GM23338 (cell line): ENCODE measurements around the gene KRT75. TPM values are rescaled to one million over a fixed set of nuclear protein-coding genes. Genes with fewer than 3 reads are reported as not detected.

Experiments
- ATAC-seq: fragments of 200-7000 bp; cut with Tn5 transposase; 3 replicates; pipeline ENCODE4 v1.9.1; 2020
- DNase-seq: peaks from one replicate; pipeline ENCODE4 v3.0.0-alpha.2; 2015; ENCODE audit warnings: low spot score
- H2AFZ ChIP-seq: fragments of 200-600 bp; sonication (generic); 2 replicates; pipeline ENCODE4 v1.8.0; 2016; ENCODE audit warnings: antibody characterized with exemption, mild to moderate bottlenecking, moderate library complexity
- H3F3A ChIP-seq: fragments of 200-600 bp; sonication (generic); replicated peaks from 2 replicates; pipeline ENCODE4 v1.8.0; 2017; ENCODE audit warnings: antibody characterized with exemption, mixed run types, low read depth
- H3K27ac ChIP-seq: fragments of 200-600 bp; sonication (generic); 2 replicates; pipeline ENCODE4 v1.6.1; 2016; ENCODE audit warnings: low read depth
- H3K27me3 ChIP-seq: fragments of 200-600 bp; sonication (generic); 2 replicates; pipeline ENCODE4 v1.8.0; 2016; ENCODE audit warnings: mild to moderate bottlenecking, mixed run types, moderate library complexity; ENCODE audit not compliant: insufficient read depth
- H3K36me3 ChIP-seq: fragments of 200-600 bp; sonication (generic); 2 replicates; pipeline ENCODE4 v1.8.0; 2016; ENCODE audit warnings: mild to moderate bottlenecking; ENCODE audit not compliant: insufficient read depth
- H3K4me1 ChIP-seq: fragments of 200-600 bp; sonication (generic); 2 replicates; pipeline ENCODE4 v1.8.0; 2016; ENCODE audit warnings: mild to moderate bottlenecking, moderate library complexity; ENCODE audit not compliant: insufficient read depth
- H3K4me2 ChIP-seq: fragments of 200-600 bp; sonication (generic); 2 replicates; pipeline ENCODE4 v1.7.1; 2017; ENCODE audit warnings: mixed run types
- H3K4me3 ChIP-seq: fragments of 200-600 bp; sonication (generic); 2 replicates; pipeline ENCODE4 v1.6.1; 2016; ENCODE audit warnings: mixed run types
- H3K79me2 ChIP-seq: fragments of 200-600 bp; sonication (generic); replicated peaks from 2 replicates; pipeline ENCODE4 v1.8.0; 2017; ENCODE audit warnings: mild to moderate bottlenecking; ENCODE audit not compliant: insufficient read depth
- H3K9me2 ChIP-seq: fragments of 200-600 bp; sonication (generic); 2 replicates; pipeline ENCODE4 v1.8.0; 2017; ENCODE audit not compliant: insufficient read depth
- H4K20me1 ChIP-seq: fragments of 200-600 bp; sonication (generic); replicated peaks from 2 replicates; pipeline ENCODE4 v1.8.0; 2017; ENCODE audit warnings: mild to moderate bottlenecking; ENCODE audit not compliant: insufficient read depth
- H3K27ac Mint-ChIP-seq: 2 replicates; pipeline ENCODE4 v1.8.0; 2020; ENCODE audit warnings: inconsistent platforms, mild to moderate bottlenecking, moderate library complexity, mixed read lengths
- H3K27me3 Mint-ChIP-seq: 3 replicates; pipeline ENCODE4 v1.8.0; 2022; ENCODE audit warnings: low read depth, mild to moderate bottlenecking, moderate library complexity, mixed read lengths, inconsistent platforms; ENCODE audit not compliant: insufficient read depth, poor library complexity
- H3K36me3 Mint-ChIP-seq: 3 replicates; pipeline ENCODE4 v1.8.0; 2021; ENCODE audit warnings: low read depth, mild to moderate bottlenecking, inconsistent platforms, moderate library complexity, mixed read lengths
- H3K4me1 Mint-ChIP-seq: 3 replicates; pipeline ENCODE4 v1.8.0; 2020; ENCODE audit warnings: mild to moderate bottlenecking, inconsistent platforms, mixed read lengths
- H3K4me3 Mint-ChIP-seq: 3 replicates; pipeline ENCODE4 v1.8.0; 2021; ENCODE audit warnings: moderate library complexity, mild to moderate bottlenecking, inconsistent platforms, mixed read lengths
- H3K9me3 Mint-ChIP-seq: 3 replicates; pipeline ENCODE4 v1.8.0; 2020; ENCODE audit warnings: moderate library complexity, mild to moderate bottlenecking, inconsistent platforms, mixed read lengths
- EZH2 ChIP-seq: fragments of 200-600 bp; sonication (generic); IDR thresholded peaks from one replicate; pipeline ENCODE4 v1.8.0; 2017; ENCODE audit warnings: antibody characterized with exemption, mild to moderate bottlenecking, low read depth; ENCODE audit not compliant: unreplicated experiment
- EZH2phosphoT487 ChIP-seq: fragments of 200-600 bp; sonication (generic); IDR thresholded peaks from one replicate; pipeline ENCODE4 v1.8.1; 2018; ENCODE audit warnings: antibody characterized with exemption; ENCODE audit not compliant: unreplicated experiment
- NANOG ChIP-seq: IDR thresholded peaks from 2 replicates; pipeline ENCODE4 v1.6.1; 2016; ENCODE audit warnings: antibody characterized with exemption, borderline replicate concordance
- POLR2AphosphoS5 ChIP-seq: IDR thresholded peaks from 2 replicates; pipeline ENCODE4 v1.6.1; 2016; ENCODE audit warnings: antibody characterized with exemption, low read depth
- STAT1 ChIP-seq: IDR thresholded peaks from one replicate; pipeline ENCODE4 v1.6.1; 2016; ENCODE audit warnings: antibody characterized with exemption; ENCODE audit not compliant: unreplicated experiment
- ZNF331 ChIP-seq: fragments of 250-450 bp; sonication (Bioruptor Pico); IDR thresholded peaks from 2 replicates; pipeline ENCODE4 v1.5.0; 2020; ENCODE audit warnings: low read depth, mild to moderate bottlenecking, moderate library complexity
- ZNF462 ChIP-seq: fragments of 250-450 bp; sonication (Bioruptor Pico); IDR thresholded peaks from 2 replicates; pipeline ENCODE4 v1.5.0; 2020; ENCODE audit warnings: mild to moderate bottlenecking, moderate library complexity
- polyA plus RNA-seq: library from polyadenylated mRNA; unstranded; fragments of >200 nt; fragmentation: Nextera tagmentation; extraction: Ambion mirVana; gene quantifications from 2 replicates; pipeline ENCODE4 v1.2.1, GENCODE V29; 2016
- total RNA-seq: library from RNA; depleted of rRNA; stranded (reverse); fragments of >200 nt; shearing (Covaris generic); gene quantifications from 2 replicates; pipeline ENCODE4 v1.2.3, GENCODE V29; 2014

KRT75 gene
- total and polyA plus RNA-seq, 2 experiments from 2014 or later, result not detected

- H2AFZ ChIP-seq, result no peak within 1 kb of the TSS
- H3K79me2 ChIP-seq, result no peaks in the 10 kb centered on the region
- Mint-ChIP-seq H3K36me3 (no peaks in the 10 kb centered on the region), H3K27ac (no peak within 1 kb of the TSS), H3K4me3 (no peak within 1 kb of the TSS), H3K9me3 (no peaks in the 10 kb centered on the region), H3K4me1 (peaks cover 7% of the 10 kb centered on the region; the same call in 2 of the 3 replicates), H3K27me3 (peaks cover 3% of the 10 kb centered on the region)
- no peaks in the 10 kb centered on the region for H3K27me3 ChIP-seq
- H3K4me1 ChIP-seq, result no peaks in the 10 kb centered on the region
- H4K20me1 ChIP-seq, result no peaks in the 10 kb centered on the region
- TF ChIP-seq EZH2phosphoT487 (no peak), EZH2 (no peak), STAT1 (no peak), POLR2AphosphoS5 (no peak), NANOG (no peak), ZNF331 (CRISPR knock-in tag) (no peak)
- ATAC-seq (no peak), DNase-seq (no peak)
- H3K36me3 ChIP-seq, result no peaks in the 10 kb centered on the region
- no peak within 1 kb of the TSS for H3K4me2 ChIP-seq
- H3K4me3 ChIP-seq, result no peak within 1 kb of the TSS
- 0 out of 2 replicates have a peak, but pooled peaks cover 2% of the 10 kb centered on the region for H3K9me2 ChIP-seq
- H3F3A ChIP-seq, result no peaks in the 10 kb centered on the region
- H3K27ac ChIP-seq, result no peak within 1 kb of the TSS
These were observed 48.9 kb downstream of the KRT75 start, which contains the start of gene KRT84 for GRCh38 chr12:52385226-52385702. TSS of gene KRT84 (minus strand) at chr12:52385652. CDS start at chr12:52385585, 67 bp downstream.

GRCh38 chr12:52383331-52383730, 50.8 kb downstream of the KRT75 start:
- Histone ChIP-seq H3K27ac (no peak overlapping the region), H3K9me2 (0 out of 2 replicates have a peak, but pooled peaks cover 2% of the 10 kb centered on the region), H3K79me2 (no peaks in the 10 kb centered on the region), H3K4me1 (no peaks in the 10 kb centered on the region), H3K4me3 (no peak overlapping the region), H3K4me2 (no peak overlapping the region), H3K27me3 (no peaks in the 10 kb centered on the region), H2AFZ (no peak overlapping the region), H4K20me1 (no peaks in the 10 kb centered on the region), H3K36me3 (no peaks in the 10 kb centered on the region), H3F3A (no peaks in the 10 kb centered on the region)
- TF ChIP-seq ZNF462, result no peak
- H3K36me3 Mint-ChIP-seq, result no peaks in the 10 kb centered on the region
- no peaks in the 10 kb centered on the region for H3K4me1 Mint-ChIP-seq
- no peak for ATAC-seq
- DNase-seq, result no peak
- H3K4me3 Mint-ChIP-seq, result no peak overlapping the region
- no peak overlapping the region for H3K27ac Mint-ChIP-seq
- peaks cover 3% of the 10 kb centered on the region for H3K27me3 Mint-ChIP-seq
- H3K9me3 Mint-ChIP-seq, result no peaks in the 10 kb centered on the region
